A549 treated with Mapracorat at 1 μM for 4 hours (cell line): ENCODE data around the gene ATP1B4. TPM values are rescaled to one million over a fixed set of nuclear protein-coding genes. Genes with fewer than 3 reads are reported as not detected.

Experiments
- total RNA-seq: library from RNA; stranded (reverse); fragments of 200-300 nt; extraction: Qiagen RNA extraction; gene quantifications from 5 replicates; pipeline ENCODE4 v1.2.3, GENCODE V29; 2022

The ATP1B4 gene
- total RNA-seq, result 0.04 TPM in 2 of 5 replicates, not detected in the others

DNA sequence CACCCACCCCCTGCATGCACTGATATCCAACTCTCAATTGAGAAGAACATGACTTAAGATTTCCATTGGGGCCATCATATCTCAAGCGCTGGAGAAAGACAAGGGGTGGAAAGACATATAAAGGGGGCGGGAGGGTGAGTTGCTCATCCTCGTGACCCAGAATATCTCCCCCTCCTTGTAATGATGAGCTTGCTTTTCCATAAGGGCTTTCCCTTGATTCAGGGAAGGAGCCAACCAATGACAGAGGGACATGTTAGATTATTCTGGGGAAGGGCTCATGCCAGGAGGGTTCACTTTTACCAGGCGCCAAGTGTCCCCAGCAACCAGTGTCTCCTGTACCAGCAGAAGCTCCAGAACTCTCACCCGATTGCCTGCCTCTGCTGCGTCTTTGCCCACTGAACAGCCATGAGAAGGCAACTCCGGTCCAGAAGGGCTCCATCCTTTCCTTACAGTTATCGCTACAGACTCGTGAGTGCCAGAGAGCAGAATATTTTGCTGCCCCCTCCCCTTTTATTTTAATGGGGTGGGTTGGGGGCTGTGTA lies at the start of gene ATP1B4:
Gene ATP1B4 (plus strand): TSS at position 326 of the 542 bp plus-strand sequence. CDS start 80 bp downstream, at position 406.

Other genes with a start within 250 kb of the ATP1B4 start
- gene RHOXF1, start 246.2 kb upstream of the ATP1B4 start, total RNA-seq, result not detected in 5 replicates
- not detected in 5 replicates for gene RHOXF2, start 203.5 kb upstream of the ATP1B4 start, total RNA-seq
- gene ZBTB33, start 111.3 kb upstream of the ATP1B4 start, total RNA-seq, result 8.1 to 12.4 TPM (median 10.9 TPM) in 5 replicates
- 0.15 to 0.39 TPM (median 0.28 TPM) in 5 replicates for gene TMEM255A, start 50.6 kb upstream of the ATP1B4 start, total RNA-seq
- 84.8 to 109 TPM (median 100 TPM) in 5 replicates for gene LAMP2, start 107.2 kb downstream of the ATP1B4 start, total RNA-seq
- 37.9 to 50.6 TPM (median 48.8 TPM) in 5 replicates for gene CUL4B, start 198.9 kb downstream of the ATP1B4 start, total RNA-seq
- 91.6 to 101 TPM (median 93.1 TPM) in 5 replicates for gene MCTS1, start 242.0 kb downstream of the ATP1B4 start, total RNA-seq